ENCODE measurements around the gene DDX49. TPM values are rescaled to one million over a fixed set of nuclear protein-coding genes. Genes with fewer than 3 reads are reported as not detected.

Gene DDX49
- total and polyA plus RNA-seq, 4 donors = 13.2 to 36.1 (median 29.2) TPM

DNA sequence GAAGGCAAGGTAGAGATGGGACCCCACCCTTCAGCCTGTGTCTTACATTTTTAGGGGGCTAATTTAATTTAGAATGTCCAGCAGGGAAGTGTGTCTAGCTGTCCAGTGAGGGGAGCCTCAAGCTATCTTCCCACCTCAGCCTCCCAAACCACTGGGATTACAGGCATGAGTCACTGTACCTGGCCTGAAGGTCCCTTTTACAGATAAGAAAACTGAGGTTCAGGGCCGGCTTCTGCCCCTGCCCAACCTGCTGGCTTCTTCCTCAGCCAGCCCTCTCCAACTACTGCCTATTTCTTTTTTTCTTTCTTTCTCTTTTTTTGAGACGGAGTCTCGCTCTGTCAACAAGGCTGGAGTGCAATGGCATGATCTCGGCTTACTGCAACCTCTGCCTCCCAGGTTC is 40.9 kb downstream of the DDX49 start:
- no peaks in the 10 kb centered on the region for H3K27me3 ChIP-seq (ENCODE audit: control insufficient read depth in 4 of 4, insufficient read depth in 4 of 4, low read length in 3 of 4)
- H3K36me3 ChIP-seq (ENCODE audit: control insufficient read depth in 4 of 4, insufficient read depth in 3 of 4, low read depth in 1 of 4, low read length in 3 of 4) = no peaks in the 10 kb centered on the region
- no peak overlapping the region for H3K27ac ChIP-seq (ENCODE audit: low read depth in 1 of 2, low read length in 2 of 2)
- H3K4me1 ChIP-seq (ENCODE audit: control insufficient read depth in 4 of 4, insufficient read depth in 4 of 4, low read length in 3 of 4) = no peaks in the 10 kb centered on the region
- TF ChIP-seq EGR1 (IDR thresholded peaks at IDR 0.05; ENCODE audit: low read depth in 2 of 2) (no peak), SP1 (IDR thresholded peaks at IDR 0.05) (no peak), NR2F2 (IDR thresholded peaks at IDR 0.05) (no peak), GABPA (IDR thresholded peaks at IDR 0.05 in 1 of 2, conservative IDR thresholded peaks at IDR 0.05 in 1 of 2) (no peak), RXRA (IDR thresholded peaks at IDR 0.05) (no peak), FOXA2 (IDR thresholded peaks at IDR 0.05) (no peak), HNF4A (conservative IDR thresholded peaks at IDR 0.05) (no peak), TAF1 (conservative IDR thresholded peaks at IDR 0.05) (no peak), RAD21 (IDR thresholded peaks at IDR 0.05) (no peak), HNF4G (IDR thresholded peaks at IDR 0.05) (no peak), FOXA1 (IDR thresholded peaks at IDR 0.05) (no peak), JUND (IDR thresholded peaks at IDR 0.05) (no peak)
- TF ChIP-seq, protein P1, sequence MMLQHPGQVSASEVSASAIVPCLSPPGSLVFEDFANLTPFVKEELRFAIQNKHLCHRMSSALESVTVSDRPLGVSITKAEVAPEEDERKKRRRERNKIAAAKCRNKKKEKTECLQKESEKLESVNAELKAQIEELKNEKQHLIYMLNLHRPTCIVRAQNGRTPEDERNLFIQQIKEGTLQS (IDR thresholded peaks at IDR 0.05) = no peak
- TF ChIP-seq, protein P2, sequence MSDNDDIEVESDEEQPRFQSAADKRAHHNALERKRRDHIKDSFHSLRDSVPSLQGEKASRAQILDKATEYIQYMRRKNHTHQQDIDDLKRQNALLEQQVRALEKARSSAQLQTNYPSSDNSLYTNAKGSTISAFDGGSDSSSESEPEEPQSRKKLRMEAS (IDR thresholded peaks at IDR 0.05) = no peak
- TF ChIP-seq, protein P3, sequence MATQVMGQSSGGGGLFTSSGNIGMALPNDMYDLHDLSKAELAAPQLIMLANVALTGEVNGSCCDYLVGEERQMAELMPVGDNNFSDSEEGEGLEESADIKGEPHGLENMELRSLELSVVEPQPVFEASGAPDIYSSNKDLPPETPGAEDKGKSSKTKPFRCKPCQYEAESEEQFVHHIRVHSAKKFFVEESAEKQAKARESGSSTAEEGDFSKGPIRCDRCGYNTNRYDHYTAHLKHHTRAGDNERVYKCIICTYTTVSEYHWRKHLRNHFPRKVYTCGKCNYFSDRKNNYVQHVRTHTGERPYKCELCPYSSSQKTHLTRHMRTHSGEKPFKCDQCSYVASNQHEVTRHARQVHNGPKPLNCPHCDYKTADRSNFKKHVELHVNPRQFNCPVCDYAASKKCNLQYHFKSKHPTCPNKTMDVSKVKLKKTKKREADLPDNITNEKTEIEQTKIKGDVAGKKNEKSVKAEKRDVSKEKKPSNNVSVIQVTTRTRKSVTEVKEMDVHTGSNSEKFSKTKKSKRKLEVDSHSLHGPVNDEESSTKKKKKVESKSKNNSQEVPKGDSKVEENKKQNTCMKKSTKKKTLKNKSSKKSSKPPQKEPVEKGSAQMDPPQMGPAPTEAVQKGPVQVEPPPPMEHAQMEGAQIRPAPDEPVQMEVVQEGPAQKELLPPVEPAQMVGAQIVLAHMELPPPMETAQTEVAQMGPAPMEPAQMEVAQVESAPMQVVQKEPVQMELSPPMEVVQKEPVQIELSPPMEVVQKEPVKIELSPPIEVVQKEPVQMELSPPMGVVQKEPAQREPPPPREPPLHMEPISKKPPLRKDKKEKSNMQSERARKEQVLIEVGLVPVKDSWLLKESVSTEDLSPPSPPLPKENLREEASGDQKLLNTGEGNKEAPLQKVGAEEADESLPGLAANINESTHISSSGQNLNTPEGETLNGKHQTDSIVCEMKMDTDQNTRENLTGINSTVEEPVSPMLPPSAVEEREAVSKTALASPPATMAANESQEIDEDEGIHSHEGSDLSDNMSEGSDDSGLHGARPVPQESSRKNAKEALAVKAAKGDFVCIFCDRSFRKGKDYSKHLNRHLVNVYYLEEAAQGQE (IDR thresholded peaks at IDR 0.05) = no peak
- TF ChIP-seq, protein P4, sequence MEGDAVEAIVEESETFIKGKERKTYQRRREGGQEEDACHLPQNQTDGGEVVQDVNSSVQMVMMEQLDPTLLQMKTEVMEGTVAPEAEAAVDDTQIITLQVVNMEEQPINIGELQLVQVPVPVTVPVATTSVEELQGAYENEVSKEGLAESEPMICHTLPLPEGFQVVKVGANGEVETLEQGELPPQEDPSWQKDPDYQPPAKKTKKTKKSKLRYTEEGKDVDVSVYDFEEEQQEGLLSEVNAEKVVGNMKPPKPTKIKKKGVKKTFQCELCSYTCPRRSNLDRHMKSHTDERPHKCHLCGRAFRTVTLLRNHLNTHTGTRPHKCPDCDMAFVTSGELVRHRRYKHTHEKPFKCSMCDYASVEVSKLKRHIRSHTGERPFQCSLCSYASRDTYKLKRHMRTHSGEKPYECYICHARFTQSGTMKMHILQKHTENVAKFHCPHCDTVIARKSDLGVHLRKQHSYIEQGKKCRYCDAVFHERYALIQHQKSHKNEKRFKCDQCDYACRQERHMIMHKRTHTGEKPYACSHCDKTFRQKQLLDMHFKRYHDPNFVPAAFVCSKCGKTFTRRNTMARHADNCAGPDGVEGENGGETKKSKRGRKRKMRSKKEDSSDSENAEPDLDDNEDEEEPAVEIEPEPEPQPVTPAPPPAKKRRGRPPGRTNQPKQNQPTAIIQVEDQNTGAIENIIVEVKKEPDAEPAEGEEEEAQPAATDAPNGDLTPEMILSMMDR (IDR thresholded peaks at IDR 0.05; ENCODE audit: low read depth, low read length, missing input control) = no peak
- no peak for DNase-seq (ENCODE audit: low spot score)
- no peaks in the 10 kb centered on the region for H3K9me3 ChIP-seq (ENCODE audit: control insufficient read depth in 4 of 4, low read length in 3 of 4)
- 89% methylated on average over 4 of the region's 4 CpGs for WGBS
- no peak overlapping the region for H3K9ac ChIP-seq (ENCODE audit: low read depth in 1 of 2, low read length in 2 of 2)
- H3K4me3 ChIP-seq (ENCODE audit: low read depth in 1 of 3, low read length in 3 of 3) = no peak overlapping the region

DNA sequence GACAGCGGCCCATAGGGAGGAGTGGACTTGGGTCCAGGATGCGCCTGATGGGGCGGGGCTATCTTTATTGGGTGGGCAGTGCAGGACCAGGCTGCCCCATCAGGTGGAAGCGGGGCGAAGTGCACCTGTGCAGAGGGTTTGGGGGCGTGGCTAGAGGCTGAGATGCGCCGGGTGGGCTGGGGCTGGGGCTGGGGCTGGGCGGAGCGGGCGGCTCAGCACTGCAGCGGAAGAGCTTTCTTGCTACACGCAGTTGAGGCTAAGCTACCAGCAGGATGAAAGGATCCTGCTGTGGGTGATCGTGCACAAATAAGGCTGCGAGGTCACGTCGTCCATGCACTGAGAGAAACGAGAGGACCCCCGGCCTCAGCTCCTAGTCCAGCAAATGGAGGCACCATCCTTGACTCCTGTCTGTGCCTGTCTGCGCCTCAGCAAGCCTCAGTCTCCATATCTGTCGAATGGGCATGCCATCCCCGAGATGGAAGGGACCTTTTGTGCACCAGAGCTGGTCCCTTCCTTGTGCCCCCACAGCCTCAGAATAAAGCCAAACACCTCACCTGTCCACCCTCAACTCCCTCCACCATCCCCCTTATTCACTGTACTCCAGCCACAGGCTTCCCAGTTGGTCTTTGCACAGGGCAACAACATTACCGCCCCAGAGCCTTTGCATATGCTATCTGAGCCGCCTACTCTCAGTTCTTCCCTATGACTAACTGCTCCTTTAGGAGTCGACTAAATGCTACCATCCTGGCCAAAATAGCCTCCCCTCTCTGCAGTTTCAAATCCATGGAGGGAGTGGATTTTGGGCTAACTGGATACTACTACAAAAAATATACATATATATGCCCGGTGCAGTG is 42.5 kb downstream of the DDX49 start:
- Histone ChIP-seq H3K4me3 (ENCODE audit: low read depth in 1 of 3, low read length in 3 of 3) (no peak overlapping the region), H3K36me3 (ENCODE audit: control insufficient read depth in 4 of 4, insufficient read depth in 3 of 4, low read depth in 1 of 4, low read length in 3 of 4) (no peaks in the 10 kb centered on the region), H3K27ac (ENCODE audit: low read depth in 1 of 2, low read length in 2 of 2) (no peak overlapping the region), H3K9ac (ENCODE audit: low read depth in 1 of 2, low read length in 2 of 2) (no peak overlapping the region), H3K9me3 (ENCODE audit: control insufficient read depth in 4 of 4, low read length in 3 of 4) (no peaks in the 10 kb centered on the region), H3K27me3 (ENCODE audit: control insufficient read depth in 4 of 4, insufficient read depth in 4 of 4, low read length in 3 of 4) (no peaks in the 10 kb centered on the region), H3K4me1 (ENCODE audit: control insufficient read depth in 4 of 4, insufficient read depth in 4 of 4, low read length in 3 of 4) (no peaks in the 10 kb centered on the region)
- no peak for DNase-seq (ENCODE audit: low spot score)
- 27% methylated on average over 26 of the region's 26 CpGs for WGBS
- no peak for TF ChIP-seq HNF4G (IDR thresholded peaks at IDR 0.05)
- TF ChIP-seq SP1 (IDR thresholded peaks at IDR 0.05) = no peak
- TF ChIP-seq YY1 (IDR thresholded peaks at IDR 0.05) = no peak
- TF ChIP-seq, protein P4 (IDR thresholded peaks at IDR 0.05; ENCODE audit: low read depth, low read length, missing input control) = no peak
- TF ChIP-seq JUND (IDR thresholded peaks at IDR 0.05) = no peak
- TF ChIP-seq FOXA1 (IDR thresholded peaks at IDR 0.05) = no peak
- TF ChIP-seq, protein P2 (IDR thresholded peaks at IDR 0.05) = no peak
- TF ChIP-seq, protein P5, sequence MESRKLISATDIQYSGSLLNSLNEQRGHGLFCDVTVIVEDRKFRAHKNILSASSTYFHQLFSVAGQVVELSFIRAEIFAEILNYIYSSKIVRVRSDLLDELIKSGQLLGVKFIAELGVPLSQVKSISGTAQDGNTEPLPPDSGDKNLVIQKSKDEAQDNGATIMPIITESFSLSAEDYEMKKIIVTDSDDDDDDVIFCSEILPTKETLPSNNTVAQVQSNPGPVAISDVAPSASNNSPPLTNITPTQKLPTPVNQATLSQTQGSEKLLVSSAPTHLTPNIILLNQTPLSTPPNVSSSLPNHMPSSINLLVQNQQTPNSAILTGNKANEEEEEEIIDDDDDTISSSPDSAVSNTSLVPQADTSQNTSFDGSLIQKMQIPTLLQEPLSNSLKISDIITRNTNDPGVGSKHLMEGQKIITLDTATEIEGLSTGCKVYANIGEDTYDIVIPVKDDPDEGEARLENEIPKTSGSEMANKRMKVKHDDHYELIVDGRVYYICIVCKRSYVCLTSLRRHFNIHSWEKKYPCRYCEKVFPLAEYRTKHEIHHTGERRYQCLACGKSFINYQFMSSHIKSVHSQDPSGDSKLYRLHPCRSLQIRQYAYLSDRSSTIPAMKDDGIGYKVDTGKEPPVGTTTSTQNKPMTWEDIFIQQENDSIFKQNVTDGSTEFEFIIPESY (IDR thresholded peaks at IDR 0.05) = no peak
- TF ChIP-seq HNF4A (conservative IDR thresholded peaks at IDR 0.05) = no peak
- no peak for TF ChIP-seq TAF1 (conservative IDR thresholded peaks at IDR 0.05)
- TF ChIP-seq NR2F2 (IDR thresholded peaks at IDR 0.05) = no peak
- TF ChIP-seq RXRA (IDR thresholded peaks at IDR 0.05) = no peak
- TF ChIP-seq, protein P1 (IDR thresholded peaks at IDR 0.05) = no peak
